ENCODE data around the gene RAB26.

RAB26 gene

GRCh38 chr16:2197765-2198164 lies 49.3 kb downstream of the RAB26 start:
- H3K27me3 ChIP-seq (ENCODE audit: insufficient read depth, low read length) = peaks cover 31% of the 10 kb centered on the region; the same call in 1 of the 2 replicates
- no peak overlapping the region for H2AFZ ChIP-seq (ENCODE audit: low read length)
- H3K9me2 ChIP-seq (ENCODE audit: low read depth, low read length) = no peaks in the 10 kb centered on the region
- H3K27ac ChIP-seq (ENCODE audit: low read depth, low read length, poor library complexity, severe bottlenecking) = no peak overlapping the region
- H3F3A ChIP-seq (ENCODE audit: insufficient read depth, low read length) = no peaks in the 10 kb centered on the region
- H3K36me3 ChIP-seq (ENCODE audit: insufficient read depth, low read length) = no peaks in the 10 kb centered on the region
- no peaks in the 10 kb centered on the region for H3K9me3 ChIP-seq (ENCODE audit: low read length)
- TF ChIP-seq EZH2 (IDR thresholded peaks at IDR 0.05; ENCODE audit: borderline replicate concordance, low read length) = no peak
- no peak for TF ChIP-seq CTCF (IDR thresholded peaks at IDR 0.05; ENCODE audit: low read length)
- H3K4me1 ChIP-seq (ENCODE audit: insufficient read depth, low read length, severe bottlenecking) = peaks cover 3% of the 10 kb centered on the region
- no peak overlapping the region for H3K9ac ChIP-seq (ENCODE audit: low read length)
- H3K4me2 ChIP-seq (ENCODE audit: low read length) = no peak overlapping the region
- no peak overlapping the region for H3K4me3 ChIP-seq (ENCODE audit: low read depth, low read length, poor library complexity, severe bottlenecking)
- H3K79me2 ChIP-seq (ENCODE audit: insufficient read depth, low read length) = no peaks in the 10 kb centered on the region
- no peaks in the 10 kb centered on the region for H4K20me1 ChIP-seq (ENCODE audit: insufficient read depth, low read length)

GRCh38 chr16:2198283-2198682 lies 49.9 kb downstream of the RAB26 start:
- peaks cover 3% of the 10 kb centered on the region for H3K4me1 ChIP-seq (ENCODE audit: insufficient read depth, low read length, severe bottlenecking)
- no peaks in the 10 kb centered on the region for H3K9me3 ChIP-seq (ENCODE audit: low read length)
- H4K20me1 ChIP-seq (ENCODE audit: insufficient read depth, low read length) = no peaks in the 10 kb centered on the region
- no peak overlapping the region for H3K4me3 ChIP-seq (ENCODE audit: low read depth, low read length, poor library complexity, severe bottlenecking)
- no peaks in the 10 kb centered on the region for H3K9me2 ChIP-seq (ENCODE audit: low read depth, low read length)
- no peak overlapping the region for H3K4me2 ChIP-seq (ENCODE audit: low read length)
- H3F3A ChIP-seq (ENCODE audit: insufficient read depth, low read length) = no peaks in the 10 kb centered on the region
- no peak overlapping the region for H3K27ac ChIP-seq (ENCODE audit: low read depth, low read length, poor library complexity, severe bottlenecking)
- no peak for TF ChIP-seq CTCF (IDR thresholded peaks at IDR 0.05; ENCODE audit: low read length)
- TF ChIP-seq EZH2 (IDR thresholded peaks at IDR 0.05; ENCODE audit: borderline replicate concordance, low read length) = no peak
- peaks cover 31% of the 10 kb centered on the region; the same call in 1 of the 2 replicates for H3K27me3 ChIP-seq (ENCODE audit: insufficient read depth, low read length)
- H2AFZ ChIP-seq (ENCODE audit: low read length) = no peak overlapping the region
- no peaks in the 10 kb centered on the region for H3K36me3 ChIP-seq (ENCODE audit: insufficient read depth, low read length)
- no peak overlapping the region for H3K9ac ChIP-seq (ENCODE audit: low read length)
- no peaks in the 10 kb centered on the region for H3K79me2 ChIP-seq (ENCODE audit: insufficient read depth, low read length)

GRCh38 chr16:2199095-2199494 lies 50.7 kb downstream of the RAB26 start:
- Histone ChIP-seq H4K20me1 (ENCODE audit: insufficient read depth, low read length) (no peaks in the 10 kb centered on the region), H3K4me3 (ENCODE audit: low read depth, low read length, poor library complexity, severe bottlenecking) (no peak overlapping the region), H3K79me2 (ENCODE audit: insufficient read depth, low read length) (no peaks in the 10 kb centered on the region), H2AFZ (ENCODE audit: low read length) (no peak overlapping the region), H3F3A (ENCODE audit: insufficient read depth, low read length) (no peaks in the 10 kb centered on the region), H3K27me3 (ENCODE audit: insufficient read depth, low read length) (peaks cover 31% of the 10 kb centered on the region; the same call in 1 of the 2 replicates), H3K9me2 (ENCODE audit: low read depth, low read length) (no peaks in the 10 kb centered on the region), H3K9me3 (ENCODE audit: low read length) (no peaks in the 10 kb centered on the region), H3K9ac (ENCODE audit: low read length) (no peak overlapping the region), H3K4me1 (ENCODE audit: insufficient read depth, low read length, severe bottlenecking) (peaks cover 3% of the 10 kb centered on the region), H3K36me3 (ENCODE audit: insufficient read depth, low read length) (no peaks in the 10 kb centered on the region), H3K4me2 (ENCODE audit: low read length) (no peak overlapping the region), H3K27ac (ENCODE audit: low read depth, low read length, poor library complexity, severe bottlenecking) (no peak overlapping the region)
- no peak for TF ChIP-seq CTCF (IDR thresholded peaks at IDR 0.05; ENCODE audit: low read length)
- TF ChIP-seq EZH2 (IDR thresholded peaks at IDR 0.05; ENCODE audit: borderline replicate concordance, low read length) = no peak

Data from OCI-LY1 (cell line).